HUES48 (cell line): ENCODE results near the gene PRUNE2.

Experiments
- H3K27ac ChIP-seq: one replicate; pipeline ENCODE4 v1.7.0; 2013; ENCODE audit warnings: low read depth, low read length, inconsistent platforms
- H3K27me3 ChIP-seq: 2 replicates; pipeline ENCODE4 v1.6.1; 2013; ENCODE audit warnings: mild to moderate bottlenecking, low read length; ENCODE audit not compliant: control insufficient read depth, insufficient read depth
- H3K36me3 ChIP-seq: 2 replicates; pipeline ENCODE4 v1.6.1; 2013; ENCODE audit warnings: low read length; ENCODE audit not compliant: control insufficient read depth, insufficient read depth
- H3K4me1 ChIP-seq: 2 replicates; pipeline ENCODE4 v1.6.1; 2013; ENCODE audit warnings: mild to moderate bottlenecking, low read length; ENCODE audit not compliant: control insufficient read depth, insufficient read depth
- H3K4me3 ChIP-seq: 2 replicates; pipeline ENCODE4 v1.5.1; 2013; ENCODE audit warnings: mild to moderate bottlenecking, low read depth, low read length
- H3K9ac ChIP-seq: 2 replicates; pipeline ENCODE4 v1.6.1; 2013; ENCODE audit warnings: mild to moderate bottlenecking, low read depth, low read length, moderate library complexity
- H3K9me3 ChIP-seq: 2 replicates; pipeline ENCODE4 v1.6.1; 2013; ENCODE audit warnings: low read length; ENCODE audit not compliant: control insufficient read depth, insufficient read depth

The PRUNE2 gene

GRCh38 chr9:76570826-76571225 is 335.1 kb downstream of the PRUNE2 start:
- Histone ChIP-seq H3K27me3 (no peaks in the 10 kb centered on the region; the same call in 1 of the 2 replicates), H3K36me3 (no peaks in the 10 kb centered on the region), H3K9me3 (no peaks in the 10 kb centered on the region), H3K27ac (no peak overlapping the region), H3K9ac (no peak overlapping the region), H3K4me1 (peaks cover 7% of the 10 kb centered on the region; the same call in 1 of the 2 replicates), H3K4me3 (no peak overlapping the region)

GRCh38 chr9:76567086-76567485 is 338.8 kb downstream of the PRUNE2 start:
- Histone ChIP-seq H3K36me3 (no peaks in the 10 kb centered on the region), H3K27ac (no peak overlapping the region), H3K9ac (no peak overlapping the region), H3K27me3 (no peaks in the 10 kb centered on the region; the same call in 1 of the 2 replicates), H3K4me1 (peaks cover 1% of the 10 kb centered on the region; the same call in 1 of the 2 replicates), H3K9me3 (no peaks in the 10 kb centered on the region), H3K4me3 (no peak overlapping the region)

- Histone ChIP-seq H3K9ac (no peak overlapping the region), H3K9me3 (no peaks in the 10 kb centered on the region), H3K4me3 (no peak overlapping the region), H3K27ac (no peak overlapping the region), H3K27me3 (no peaks in the 10 kb centered on the region), H3K4me1 (peaks cover 12% of the 10 kb centered on the region), H3K36me3 (no peaks in the 10 kb centered on the region)
Measured at GRCh38 chr9:76564297-76564696, 341.6 kb downstream of the PRUNE2 start.

GRCh38 chr9:76562511-76562911 is 343.4 kb downstream of the PRUNE2 start:
- H3K27ac ChIP-seq = no peak overlapping the region
- no peaks in the 10 kb centered on the region for H3K27me3 ChIP-seq
- no peaks in the 10 kb centered on the region for H3K9me3 ChIP-seq
- H3K4me1 ChIP-seq = peaks cover 21% of the 10 kb centered on the region
- H3K9ac ChIP-seq = no peak overlapping the region
- H3K36me3 ChIP-seq = no peaks in the 10 kb centered on the region
- no peak overlapping the region for H3K4me3 ChIP-seq

GRCh38 chr9:76561900-76562299 is 344.0 kb downstream of the PRUNE2 start:
- Histone ChIP-seq H3K27ac (no peak overlapping the region), H3K4me3 (no peak overlapping the region), H3K9me3 (no peaks in the 10 kb centered on the region), H3K27me3 (no peaks in the 10 kb centered on the region), H3K36me3 (no peaks in the 10 kb centered on the region), H3K9ac (no peak overlapping the region), H3K4me1 (peaks cover 23% of the 10 kb centered on the region)
